ENCODE results near the gene PSMC1. TPM values are rescaled to one million over a fixed set of nuclear protein-coding genes. Genes with fewer than 3 reads are reported as not detected.

The PSMC1 gene
- total and polyA plus RNA-seq, 2 of the 4 experiments (the other 2 are of a cell fraction), result 181 to 194 TPM

DNA sequence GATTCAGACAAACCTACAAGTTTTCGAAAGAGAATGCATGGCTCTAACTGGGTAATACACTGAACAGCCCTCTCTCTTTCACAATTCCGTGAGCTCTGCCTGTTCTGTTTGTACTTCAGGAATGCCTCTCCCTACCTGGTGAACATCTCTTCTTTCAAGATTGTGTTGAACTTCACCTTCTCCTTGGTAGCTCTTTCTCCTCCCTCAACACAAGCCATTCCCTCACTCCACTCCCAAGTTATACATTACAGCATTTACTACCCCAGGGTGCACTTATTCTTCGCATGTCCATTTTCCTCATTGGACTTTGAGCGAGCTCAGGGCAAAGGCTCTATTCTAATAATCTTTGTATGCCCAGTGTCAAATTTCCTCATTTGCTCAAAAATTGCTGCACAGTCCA is 47.1 kb downstream of the PSMC1 start (continued):
- TF ChIP-seq, protein P1, sequence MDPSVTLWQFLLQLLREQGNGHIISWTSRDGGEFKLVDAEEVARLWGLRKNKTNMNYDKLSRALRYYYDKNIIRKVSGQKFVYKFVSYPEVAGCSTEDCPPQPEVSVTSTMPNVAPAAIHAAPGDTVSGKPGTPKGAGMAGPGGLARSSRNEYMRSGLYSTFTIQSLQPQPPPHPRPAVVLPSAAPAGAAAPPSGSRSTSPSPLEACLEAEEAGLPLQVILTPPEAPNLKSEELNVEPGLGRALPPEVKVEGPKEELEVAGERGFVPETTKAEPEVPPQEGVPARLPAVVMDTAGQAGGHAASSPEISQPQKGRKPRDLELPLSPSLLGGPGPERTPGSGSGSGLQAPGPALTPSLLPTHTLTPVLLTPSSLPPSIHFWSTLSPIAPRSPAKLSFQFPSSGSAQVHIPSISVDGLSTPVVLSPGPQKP (IDR thresholded peaks at IDR 0.05; ENCODE audit: borderline replicate concordance, low read depth, low read length), result no peak
- TF ChIP-seq SMC3 (IDR thresholded peaks at IDR 0.05; ENCODE audit: low read depth, low read length) (no peak), RCOR1 (IDR thresholded peaks at IDR 0.05; ENCODE audit: insufficient replicate concordance, low read length) (no peak), RFX5 (IDR thresholded peaks at IDR 0.05; ENCODE audit: low read depth, low read length) (no peak)

DNA sequence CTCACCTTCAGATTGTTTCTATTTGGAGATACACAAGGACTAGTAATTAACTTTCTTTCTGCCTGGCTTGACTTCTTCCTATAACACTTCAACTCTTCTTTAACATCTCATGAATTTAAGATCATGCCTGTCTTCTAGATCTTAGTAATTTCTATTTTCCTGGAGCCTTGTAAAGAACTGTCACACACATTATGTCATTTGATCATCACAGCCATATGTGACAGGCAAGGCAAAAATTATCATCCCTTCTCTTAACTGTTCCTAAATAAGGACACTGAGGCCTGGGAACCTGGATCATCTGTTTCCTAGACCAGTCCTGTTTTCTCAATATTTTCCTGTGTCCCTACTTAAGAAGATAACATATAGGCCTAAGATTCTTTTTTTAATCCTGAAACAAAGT is 48.1 kb downstream of the PSMC1 start:
- no peak overlapping the region for H3K14ac ChIP-seq (replicated peaks; ENCODE audit: low read depth, low read length)
- BruUV-seq (replicated peaks), result no TSS peak
- H3K9me1 ChIP-seq (ENCODE audit: insufficient read depth, low read length), result peaks cover under 1% of the 10 kb centered on the region; the same call in 1 of the 2 replicates
- H2BK15ac ChIP-seq (ENCODE audit: low read depth, low read length), result no peak overlapping the region
- no peak overlapping the region for H2BK5ac ChIP-seq (ENCODE audit: low read depth, low read length, poor library complexity, severe bottlenecking)
- intact Hi-C loops (cut with micrococcal nuclease) (loop anchor here (5.0 to 10.0 kb wide), 4 partner anchors 78 to 870 kb away; partner anchors contain the start of gene TTC7B), in situ Hi-C loops (cut with MboI; ENCODE audit: low sequenced_read_pairs) (loop anchor here (5.0 kb wide), 1 partner anchor 393 kb away; no protein-coding TSS in a partner anchor), dilution Hi-C loops (cut with HindIII; ENCODE audit: low sequenced_read_pairs, unreplicated experiment) (no loop called here)
- DNase-seq (no peak), ATAC-seq (ENCODE audit: low read depth) (no peak)
- H3K27ac ChIP-seq (ENCODE audit: insufficient read depth, low read length), result no peak overlapping the region
- POLR2A ChIA-PET (ENCODE audit: unreplicated experiment), result no interaction called here
- H3K4me1 ChIP-seq (ENCODE audit: control insufficient read depth, insufficient read depth, low read length), result no peaks in the 10 kb centered on the region
- no peak overlapping the region for H2AK9ac ChIP-seq (replicated peaks; ENCODE audit: low read depth, low read length, poor library complexity)
- CTCF ChIA-PET, result interaction anchor here (1.0 kb wide), 1 partner anchor 13 kb away, joined by 3 read pairs; no protein-coding TSS in a partner anchor
- no peak overlapping the region for H3K4ac ChIP-seq (ENCODE audit: low read depth, low read length)
- H3K18ac ChIP-seq (ENCODE audit: low read depth, low read length), result no peak overlapping the region
- H2BK120ac ChIP-seq (ENCODE audit: low read depth, low read length), result no peak overlapping the region
- H2BK20ac ChIP-seq (ENCODE audit: low read depth, low read length), result no peak overlapping the region
- H3K27me3 ChIP-seq (ENCODE audit: control insufficient read depth, insufficient read depth, low read length), result no peaks in the 10 kb centered on the region
- H3K9me3 ChIP-seq (ENCODE audit: control insufficient read depth, insufficient read depth, low read length), result no peaks in the 10 kb centered on the region
- H4K5ac ChIP-seq (ENCODE audit: low read depth, low read length), result no peak overlapping the region
- H4K91ac ChIP-seq (ENCODE audit: insufficient read depth, low read depth, low read length), result no peak overlapping the region
- no peaks in the 10 kb centered on the region; a peak in 2 of 4 replicates for H3K79me1 ChIP-seq (ENCODE audit: low read depth in 1 of 2, low read length in 2 of 2)
- no peak overlapping the region for H2AFZ ChIP-seq (replicated peaks; ENCODE audit: low read length, poor library complexity)
- H3K56ac ChIP-seq (ENCODE audit: extremely low read depth, insufficient read depth, low read length), result no peak overlapping the region
- H3K9ac ChIP-seq (ENCODE audit: low read depth, low read length), result no peak overlapping the region
- no peak for TF ChIP-seq POLR2A (IDR thresholded peaks at IDR 0.05; ENCODE audit: low read depth, low read length)
- TF ChIP-seq, protein P2, sequence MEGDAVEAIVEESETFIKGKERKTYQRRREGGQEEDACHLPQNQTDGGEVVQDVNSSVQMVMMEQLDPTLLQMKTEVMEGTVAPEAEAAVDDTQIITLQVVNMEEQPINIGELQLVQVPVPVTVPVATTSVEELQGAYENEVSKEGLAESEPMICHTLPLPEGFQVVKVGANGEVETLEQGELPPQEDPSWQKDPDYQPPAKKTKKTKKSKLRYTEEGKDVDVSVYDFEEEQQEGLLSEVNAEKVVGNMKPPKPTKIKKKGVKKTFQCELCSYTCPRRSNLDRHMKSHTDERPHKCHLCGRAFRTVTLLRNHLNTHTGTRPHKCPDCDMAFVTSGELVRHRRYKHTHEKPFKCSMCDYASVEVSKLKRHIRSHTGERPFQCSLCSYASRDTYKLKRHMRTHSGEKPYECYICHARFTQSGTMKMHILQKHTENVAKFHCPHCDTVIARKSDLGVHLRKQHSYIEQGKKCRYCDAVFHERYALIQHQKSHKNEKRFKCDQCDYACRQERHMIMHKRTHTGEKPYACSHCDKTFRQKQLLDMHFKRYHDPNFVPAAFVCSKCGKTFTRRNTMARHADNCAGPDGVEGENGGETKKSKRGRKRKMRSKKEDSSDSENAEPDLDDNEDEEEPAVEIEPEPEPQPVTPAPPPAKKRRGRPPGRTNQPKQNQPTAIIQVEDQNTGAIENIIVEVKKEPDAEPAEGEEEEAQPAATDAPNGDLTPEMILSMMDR (conservative IDR thresholded peaks at IDR 0.05; ENCODE audit: low read depth, low read length), result no peak
- TF ChIP-seq, protein P1 (IDR thresholded peaks at IDR 0.05; ENCODE audit: borderline replicate concordance, low read depth, low read length), result no peak
- H3K23ac ChIP-seq (ENCODE audit: low read depth, low read length), result no peak overlapping the region
- H2AK5ac ChIP-seq (ENCODE audit: low read depth, low read length), result no peak overlapping the region
- H4K8ac ChIP-seq (ENCODE audit: low read depth in 2 of 2, low read length in 2 of 2), result no peak overlapping the region
- no peak overlapping the region for H3K4me3 ChIP-seq (ENCODE audit: insufficient read depth, low read depth, low read length)
- peaks cover 10% of the 10 kb centered on the region for H3K36me3 ChIP-seq (ENCODE audit: control insufficient read depth, insufficient read depth, low read length)
- H4K20me1 ChIP-seq (ENCODE audit: insufficient read depth, low read length), result no peaks in the 10 kb centered on the region
- no peak overlapping the region for H3K4me2 ChIP-seq (ENCODE audit: low read depth, low read length)

All from IMR-90 (cell line).